Esophagus muscularis mucosa (tissue), 4 donors: ENCODE results near the gene BPTF. TPM values are rescaled to one million over a fixed set of nuclear protein-coding genes. Genes with fewer than 3 reads are reported as not detected.
"Not testable (repeated sequence)": the region's sequence is repeated elsewhere in the genome, so short reads cannot be mapped to it uniquely, and the experiment has no call there.

ENCODE experiments used
- DNase-seq: peaks from one replicate; pipeline ENCODE4 v3.0.0-alpha.2; 2017; ENCODE audit errors: extremely low spot score
- H3K27ac ChIP-seq, 4 donors: fragments of 200-600 bp; sonication (generic); replicated peaks in 1 of 4; 1 replicate in 3 of 4; 2 replicates in 1 of 4; pipeline ENCODE4 v1.5.1; 2016 to 2019; ENCODE audit warnings: mild to moderate bottlenecking in 1 of 4
- H3K27me3 ChIP-seq, 4 donors: fragments of 200-600 bp; sonication (generic); one replicate each; pipeline versions ENCODE4 v1.5.1 to v1.6.0; 2016 to 2019
- H3K36me3 ChIP-seq, 4 donors: fragments of 200-600 bp; sonication (generic); one replicate each; pipeline ENCODE4 v1.5.1; 2016 to 2019
- H3K4me1 ChIP-seq, 4 donors: fragments of 200-600 bp; sonication (generic); one replicate each; pipeline ENCODE4 v1.5.1; 2016 to 2019
- H3K4me3 ChIP-seq, 4 donors: fragments of 200-600 bp; sonication (generic); 1 replicate in 2 of 4; 2 replicates in 2 of 4; pipeline ENCODE4 v1.5.1; 2016 to 2019; ENCODE audit warnings: mild to moderate bottlenecking in 4 of 4, moderate library complexity in 1 of 4
- H3K9me3 ChIP-seq, 4 donors: fragments of 200-600 bp; sonication (generic); 1 replicate in 3 of 4; 2 replicates in 1 of 4; pipeline ENCODE4 v1.5.1; 2016 to 2019
- EP300 ChIP-seq: sonication (generic); formaldehyde crosslinking; IDR thresholded peaks from one replicate; pipeline ENCODE4 v1.6.1; 2017; ENCODE audit warnings: antibody characterized with exemption
- POLR2A ChIP-seq: fragments of 450-650 bp; IDR thresholded peaks from one replicate; pipeline ENCODE4 v1.6.1; 2017; ENCODE audit warnings: antibody characterized with exemption, moderate library complexity, mild to moderate bottlenecking, low read depth
- POLR2AphosphoS5 ChIP-seq, 2 donors: sonication (generic); formaldehyde crosslinking; IDR thresholded peaks; one replicate each; pipeline ENCODE4 v1.6.1; 2017; ENCODE audit warnings: antibody characterized with exemption in 2 of 2
- WGBS: methylation state at CpG from one replicate; pipeline ENCODE4 v1.1.5; 2018; 5-methylcytosine and 5-hydroxymethylcytosine counted together
- intact Hi-C: fragments of 100-400 bp; cut with DNase I; formaldehyde crosslinking; loops from one replicate; pipeline ENCODE4 v1.15.1; 2023
- total RNA-seq, 4 donors: library from RNA; depleted of rRNA; stranded (reverse); fragments of >200 nt; gene quantifications; one replicate each; pipeline versions ENCODE4 v1.1.0 to v1.2.1, GENCODE V29; 2016
- TF ChIP-seq, protein P1 (sequence below), 3 experiments: fragments of 200-600 bp in 2 of 3; fragments of 450-650 bp in 1 of 3; sonication (generic) in 2 of 3; IDR thresholded peaks; one replicate each; pipeline ENCODE4 v1.5.1; 2017 to 2019; ENCODE audit warnings: antibody characterized with exemption in 3 of 3, mild to moderate bottlenecking in 2 of 3, moderate library complexity in 1 of 3

Gene BPTF
- total RNA-seq, 4 donors from 2014 or later, result 60.3 to 77.7 (median 74.2) TPM

DNA sequence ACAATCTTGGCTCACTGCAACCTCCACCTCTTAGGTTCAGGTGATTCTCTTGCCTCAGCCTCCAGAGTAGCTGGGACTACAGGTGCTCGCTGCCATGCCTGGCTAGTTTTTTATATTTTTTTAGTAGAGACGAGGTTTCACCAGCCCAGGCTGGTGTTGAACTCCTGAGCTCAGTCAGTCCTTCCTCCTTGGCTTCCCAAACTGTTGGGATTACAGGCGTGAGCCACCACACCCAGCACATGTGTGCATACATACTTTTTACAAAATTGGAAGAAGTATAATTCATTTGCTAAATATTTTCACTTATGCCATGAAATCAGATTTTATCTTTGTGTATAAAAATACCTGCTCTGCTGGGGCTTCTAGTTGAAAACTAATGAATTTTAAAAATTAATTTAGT lies 13.2 kb downstream of the BPTF start:
- Histone ChIP-seq H3K36me3 (no peaks in the 10 kb centered on the region), H3K4me3 (no peak overlapping the region), H3K27ac (no peak overlapping the region), H3K9me3 (no peaks in the 10 kb centered on the region), H3K27me3 (no peaks in the 10 kb centered on the region), H3K4me1 (peaks cover 16 to 52% (median 45%) of the 10 kb centered on the region in 4 donors)
- intact Hi-C loops, result no loop called here
- WGBS, result 91% methylated on average over 3 of the region's 3 CpGs
- TF ChIP-seq, protein P1, sequence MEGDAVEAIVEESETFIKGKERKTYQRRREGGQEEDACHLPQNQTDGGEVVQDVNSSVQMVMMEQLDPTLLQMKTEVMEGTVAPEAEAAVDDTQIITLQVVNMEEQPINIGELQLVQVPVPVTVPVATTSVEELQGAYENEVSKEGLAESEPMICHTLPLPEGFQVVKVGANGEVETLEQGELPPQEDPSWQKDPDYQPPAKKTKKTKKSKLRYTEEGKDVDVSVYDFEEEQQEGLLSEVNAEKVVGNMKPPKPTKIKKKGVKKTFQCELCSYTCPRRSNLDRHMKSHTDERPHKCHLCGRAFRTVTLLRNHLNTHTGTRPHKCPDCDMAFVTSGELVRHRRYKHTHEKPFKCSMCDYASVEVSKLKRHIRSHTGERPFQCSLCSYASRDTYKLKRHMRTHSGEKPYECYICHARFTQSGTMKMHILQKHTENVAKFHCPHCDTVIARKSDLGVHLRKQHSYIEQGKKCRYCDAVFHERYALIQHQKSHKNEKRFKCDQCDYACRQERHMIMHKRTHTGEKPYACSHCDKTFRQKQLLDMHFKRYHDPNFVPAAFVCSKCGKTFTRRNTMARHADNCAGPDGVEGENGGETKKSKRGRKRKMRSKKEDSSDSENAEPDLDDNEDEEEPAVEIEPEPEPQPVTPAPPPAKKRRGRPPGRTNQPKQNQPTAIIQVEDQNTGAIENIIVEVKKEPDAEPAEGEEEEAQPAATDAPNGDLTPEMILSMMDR (IDR thresholded peaks at IDR 0.05), result no peak
- no peak for TF ChIP-seq POLR2A
- TF ChIP-seq POLR2AphosphoS5 (IDR thresholded peaks at IDR 0.05), result no peak
- TF ChIP-seq EP300, result no peak
- DNase-seq, result no peak

DNA sequence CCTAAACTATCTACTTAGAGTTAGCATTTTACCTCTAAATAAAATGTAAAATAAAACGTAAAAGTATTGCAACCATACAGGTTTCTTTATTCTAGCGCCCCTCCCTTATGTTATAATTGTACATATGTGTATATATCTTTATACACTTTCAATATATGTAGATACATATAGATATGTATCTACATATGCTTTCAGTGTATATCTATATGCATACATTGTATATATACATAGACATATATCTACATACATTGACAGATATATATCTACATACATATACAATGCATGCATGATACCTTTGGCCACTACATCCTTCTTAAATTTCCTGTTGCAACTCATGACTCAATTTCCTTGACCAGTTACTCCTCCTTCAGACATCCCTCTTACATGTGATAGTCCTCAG lies 16.7 kb downstream of the BPTF start:
- no peaks in the 10 kb centered on the region for H3K27me3 ChIP-seq
- H3K36me3 ChIP-seq, result no peaks in the 10 kb centered on the region
- DNase-seq, result no peak
- WGBS, result 93% methylated on average over 2 of the region's 2 CpGs
- no peak overlapping the region for H3K4me3 ChIP-seq
- H3K4me1 ChIP-seq, result peaks cover 1 to 31% (median 12%) of the 10 kb centered on the region in 4 donors
- intact Hi-C loops, result no loop called here
- H3K9me3 ChIP-seq, result no peaks in the 10 kb centered on the region
- no peak overlapping the region for H3K27ac ChIP-seq
- TF ChIP-seq, protein P1 (IDR thresholded peaks at IDR 0.05), result no peak
- TF ChIP-seq POLR2A, result no peak
- TF ChIP-seq EP300, result no peak
- no peak for TF ChIP-seq POLR2AphosphoS5 (IDR thresholded peaks at IDR 0.05)

DNA sequence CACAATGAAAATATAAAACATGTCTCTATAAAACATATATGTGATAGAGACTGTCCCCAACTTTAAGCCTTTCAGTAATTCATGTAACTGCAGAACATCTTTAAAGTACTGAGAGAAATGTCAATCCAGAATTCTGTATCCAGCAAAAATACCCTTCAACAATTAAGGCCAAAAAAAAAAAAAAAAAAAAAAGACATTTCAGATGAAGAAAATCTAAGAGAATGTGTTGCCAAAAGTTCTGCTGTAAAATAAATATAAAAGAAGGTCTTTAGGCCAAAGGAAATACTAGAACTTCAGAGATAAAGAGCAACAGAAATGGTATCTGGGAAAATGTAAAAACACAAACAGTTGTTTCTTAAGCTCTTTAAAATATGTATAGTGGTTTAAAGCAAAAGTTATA lies 17.3 kb downstream of the BPTF start:
- intact Hi-C loops, result no loop called here
- DNase-seq, result no peak
- no peak overlapping the region for H3K4me3 ChIP-seq
- H3K27me3 ChIP-seq, result no peaks in the 10 kb centered on the region
- no peaks in the 10 kb centered on the region for H3K36me3 ChIP-seq
- no peak overlapping the region for H3K27ac ChIP-seq
- no peak for TF ChIP-seq EP300
- TF ChIP-seq, protein P1 (IDR thresholded peaks at IDR 0.05), result no peak
- no peak for TF ChIP-seq POLR2A
- no peak for TF ChIP-seq POLR2AphosphoS5 (IDR thresholded peaks at IDR 0.05)
- H3K4me1 ChIP-seq, result peaks cover 0 to 28% (median 6%) of the 10 kb centered on the region in 4 donors
- no peaks in the 10 kb centered on the region for H3K9me3 ChIP-seq

DNA sequence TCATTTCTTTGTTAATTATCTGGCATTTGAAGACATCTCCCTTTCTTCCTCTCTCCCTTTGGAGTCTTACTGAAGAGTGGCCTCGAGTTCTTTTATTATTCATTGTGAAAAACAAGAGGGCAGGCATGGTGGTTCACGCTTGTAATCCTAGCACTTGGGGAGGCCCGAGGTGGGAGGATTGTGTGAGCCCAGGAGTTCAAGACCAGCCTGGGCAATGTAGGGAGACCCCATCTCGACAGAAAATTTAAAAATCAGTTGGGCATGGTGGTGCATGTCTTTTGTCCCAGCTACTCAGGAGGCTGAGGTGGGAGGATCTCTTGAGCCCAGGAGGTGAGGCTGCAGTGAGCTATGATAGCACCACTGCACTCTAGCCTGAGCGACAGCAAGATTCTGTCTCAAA lies 20.1 kb downstream of the BPTF start:
- no peaks in the 10 kb centered on the region for H3K9me3 ChIP-seq
- no peak overlapping the region for H3K27ac ChIP-seq
- H3K4me1 ChIP-seq, result peaks cover 0 to 14% (median 1%) of the 10 kb centered on the region in 4 donors
- DNase-seq, result no peak
- H3K36me3 ChIP-seq, result no peaks in the 10 kb centered on the region
- no peaks in the 10 kb centered on the region for H3K27me3 ChIP-seq
- WGBS, result 93% methylated on average over 5 of the region's 5 CpGs
- intact Hi-C loops, result no loop called here
- no peak overlapping the region for H3K4me3 ChIP-seq
- TF ChIP-seq EP300, result no peak
- TF ChIP-seq POLR2AphosphoS5 (IDR thresholded peaks at IDR 0.05), result no peak
- TF ChIP-seq POLR2A, result no peak
- TF ChIP-seq, protein P1 (IDR thresholded peaks at IDR 0.05), result no peak

DNA sequence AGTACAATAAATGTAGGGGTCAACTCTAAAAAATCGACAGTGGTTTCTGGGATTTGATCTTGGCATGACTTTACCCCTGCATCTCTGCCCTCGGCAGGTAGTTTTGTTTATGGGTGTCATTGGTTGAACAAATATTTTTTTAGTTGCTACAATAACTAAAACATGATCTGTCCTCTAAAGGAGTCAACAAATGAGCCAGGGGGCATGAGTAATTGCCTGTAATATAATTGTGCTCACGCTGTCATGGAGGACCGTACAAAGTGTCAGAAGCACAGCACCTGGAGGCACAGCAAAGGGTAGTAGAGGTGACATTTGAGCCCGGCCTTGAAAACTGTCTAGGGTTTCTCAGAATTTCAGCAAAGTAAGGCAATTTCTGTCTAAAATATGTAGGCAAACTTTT lies 22.9 kb downstream of the BPTF start:
- H3K4me3 ChIP-seq, H3K9me3 ChIP-seq, H3K27me3 ChIP-seq, H3K36me3 ChIP-seq, intact Hi-C loops, DNase-seq, H3K27ac ChIP-seq: not testable (repeated sequence)
- peaks cover 16 to 18% (median 17%) of the 10 kb centered on the region in 4 donors for H3K4me1 ChIP-seq
- whole genome bisulfite sequencing, result 82% methylated on average over 5 of the region's 5 CpGs

DNA sequence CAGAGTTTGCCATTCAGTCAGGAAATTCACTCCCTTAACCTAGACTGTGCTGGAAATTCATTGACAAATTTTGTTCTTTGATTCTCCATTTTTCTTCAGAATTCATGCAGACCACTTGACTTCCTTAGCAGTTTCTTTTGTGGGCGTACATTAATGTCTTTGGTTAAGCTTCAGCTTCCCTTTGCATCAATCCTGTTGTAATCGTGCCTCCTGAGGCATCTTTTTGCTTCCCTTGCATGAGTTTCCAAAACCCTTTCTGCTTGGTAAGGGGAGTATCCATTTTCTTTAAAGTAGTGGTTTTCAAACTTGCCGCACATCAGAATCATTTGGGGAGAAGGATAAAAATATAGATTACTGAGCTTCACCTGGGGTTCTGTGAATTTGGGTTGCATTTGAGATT lies 23.5 kb downstream of the BPTF start:
- H3K36me3 ChIP-seq, intact Hi-C loops, H3K4me3 ChIP-seq, H3K27ac ChIP-seq, H3K9me3 ChIP-seq, H3K27me3 ChIP-seq, DNase-seq: not testable (repeated sequence)
- peaks cover 17 to 21% (median 18%) of the 10 kb centered on the region in 4 donors for H3K4me1 ChIP-seq
- WGBS, result 91% methylated on average over 3 of the region's 3 CpGs
